ENCODE results near the gene TNNT2. TPM values are rescaled to one million over a fixed set of nuclear protein-coding genes. Genes with fewer than 3 reads are reported as not detected.

TNNT2 gene
- total RNA-seq, 1 donor from 2014 or later, result not detected

DNA sequence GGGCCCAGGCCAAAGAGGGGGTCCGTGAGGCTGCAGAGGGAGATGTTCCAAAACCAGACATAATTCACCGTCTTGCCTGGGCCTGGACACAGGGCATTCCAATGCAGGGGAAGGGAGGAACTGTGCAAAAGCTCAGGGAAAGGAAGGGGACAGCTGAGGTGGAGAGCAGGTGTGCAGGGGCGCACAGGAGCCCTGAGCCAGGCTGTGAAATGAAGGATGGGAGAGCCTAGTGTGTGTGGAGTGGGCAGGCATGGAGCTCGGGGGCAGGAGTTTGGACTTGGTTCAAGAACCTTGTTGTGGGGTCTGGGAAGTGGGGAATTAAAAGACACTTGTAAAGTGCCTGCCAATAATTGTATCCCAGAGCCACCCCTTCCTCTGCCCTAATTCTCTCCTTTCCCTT lies 41.8 kb upstream of the TNNT2 start:
- Mint-ChIP-seq H3K36me3 (ENCODE audit: unreplicated experiment) (peaks cover 15% of the 10 kb centered on the region), H3K4me1 (ENCODE audit: low read depth, unreplicated experiment) (peaks cover 26% of the 10 kb centered on the region), H3K4me3 (ENCODE audit: unreplicated experiment) (no peak overlapping the region), H3K9me3 (ENCODE audit: unreplicated experiment) (peaks cover 9% of the 10 kb centered on the region), H3K27ac (ENCODE audit: unreplicated experiment) (no peak overlapping the region), H3K27me3 (ENCODE audit: unreplicated experiment) (peaks cover 10% of the 10 kb centered on the region)
- DNase-seq, result no peak
- TF ChIP-seq, protein P1, sequence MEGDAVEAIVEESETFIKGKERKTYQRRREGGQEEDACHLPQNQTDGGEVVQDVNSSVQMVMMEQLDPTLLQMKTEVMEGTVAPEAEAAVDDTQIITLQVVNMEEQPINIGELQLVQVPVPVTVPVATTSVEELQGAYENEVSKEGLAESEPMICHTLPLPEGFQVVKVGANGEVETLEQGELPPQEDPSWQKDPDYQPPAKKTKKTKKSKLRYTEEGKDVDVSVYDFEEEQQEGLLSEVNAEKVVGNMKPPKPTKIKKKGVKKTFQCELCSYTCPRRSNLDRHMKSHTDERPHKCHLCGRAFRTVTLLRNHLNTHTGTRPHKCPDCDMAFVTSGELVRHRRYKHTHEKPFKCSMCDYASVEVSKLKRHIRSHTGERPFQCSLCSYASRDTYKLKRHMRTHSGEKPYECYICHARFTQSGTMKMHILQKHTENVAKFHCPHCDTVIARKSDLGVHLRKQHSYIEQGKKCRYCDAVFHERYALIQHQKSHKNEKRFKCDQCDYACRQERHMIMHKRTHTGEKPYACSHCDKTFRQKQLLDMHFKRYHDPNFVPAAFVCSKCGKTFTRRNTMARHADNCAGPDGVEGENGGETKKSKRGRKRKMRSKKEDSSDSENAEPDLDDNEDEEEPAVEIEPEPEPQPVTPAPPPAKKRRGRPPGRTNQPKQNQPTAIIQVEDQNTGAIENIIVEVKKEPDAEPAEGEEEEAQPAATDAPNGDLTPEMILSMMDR (IDR thresholded peaks at IDR 0.05; ENCODE audit: partially characterized antibody, unreplicated experiment), result no peak

DNA sequence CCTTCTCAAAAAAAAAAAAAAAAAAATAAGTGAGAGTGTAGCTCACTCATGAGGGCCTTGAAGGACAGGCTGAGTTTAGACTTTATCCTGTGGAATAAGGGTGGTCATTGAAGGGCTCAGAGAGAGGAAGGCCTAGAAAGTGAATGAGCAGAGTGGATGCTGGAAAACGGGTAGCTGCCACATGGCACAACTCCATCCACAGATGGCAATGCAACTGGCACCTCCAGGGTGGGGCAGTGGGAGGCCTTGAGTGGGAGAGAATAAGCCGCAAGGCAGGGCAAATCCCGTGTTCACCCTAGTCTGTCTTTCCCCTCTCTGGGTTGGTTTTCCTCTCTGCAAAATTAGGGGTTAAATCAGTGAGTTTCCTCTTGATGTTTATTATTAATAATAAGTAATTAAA lies 41.0 kb upstream of the TNNT2 start:
- peaks cover 10% of the 10 kb centered on the region for H3K27me3 Mint-ChIP-seq (ENCODE audit: unreplicated experiment)
- peaks cover 9% of the 10 kb centered on the region for H3K9me3 Mint-ChIP-seq (ENCODE audit: unreplicated experiment)
- TF ChIP-seq, protein P1 (IDR thresholded peaks at IDR 0.05; ENCODE audit: partially characterized antibody, unreplicated experiment), result no peak
- H3K4me3 Mint-ChIP-seq (ENCODE audit: unreplicated experiment), result no peak overlapping the region
- peaks cover 26% of the 10 kb centered on the region for H3K4me1 Mint-ChIP-seq (ENCODE audit: low read depth, unreplicated experiment)
- H3K27ac Mint-ChIP-seq (ENCODE audit: unreplicated experiment), result no peak overlapping the region
- peaks cover 15% of the 10 kb centered on the region for H3K36me3 Mint-ChIP-seq (ENCODE audit: unreplicated experiment)
- DNase-seq, result no peak

DNA sequence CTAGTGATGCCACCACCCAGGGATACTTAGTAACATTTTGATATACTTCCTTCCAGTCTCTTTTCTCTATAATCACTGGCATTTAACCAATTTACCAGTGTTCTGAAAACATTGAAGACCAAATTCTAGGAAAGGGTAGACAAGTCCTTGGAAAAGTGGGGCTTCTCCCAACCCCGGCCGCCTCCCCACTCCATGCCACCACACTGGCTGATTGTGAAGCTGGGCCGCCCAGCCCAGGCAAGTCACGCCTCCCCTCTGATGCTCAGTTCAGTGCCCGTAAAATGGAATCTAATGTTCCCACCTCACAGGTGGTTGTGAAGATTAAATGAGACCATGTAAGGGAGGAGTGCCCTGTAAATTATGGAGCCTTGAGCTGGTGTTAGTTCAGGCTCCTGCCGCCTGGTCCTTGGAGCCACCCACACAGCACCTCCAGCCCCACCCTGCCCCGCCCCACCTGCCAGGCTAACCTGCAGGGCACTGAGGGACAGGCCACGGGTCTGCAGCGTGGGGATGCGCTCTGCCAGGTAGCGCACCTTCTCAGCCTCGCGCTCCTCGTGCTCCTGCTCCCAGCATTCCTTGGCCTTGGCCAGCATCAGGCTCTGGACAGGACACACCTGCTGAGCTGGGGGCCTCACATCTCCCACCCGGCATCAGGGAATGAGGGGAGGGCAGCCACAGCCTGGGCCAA lies 36.7 kb upstream of the TNNT2 start:
- H3K4me3 Mint-ChIP-seq (ENCODE audit: unreplicated experiment), result no peak overlapping the region
- H3K27me3 Mint-ChIP-seq (ENCODE audit: unreplicated experiment), result peaks cover 8% of the 10 kb centered on the region
- no peaks in the 10 kb centered on the region for H3K4me1 Mint-ChIP-seq (ENCODE audit: low read depth, unreplicated experiment)
- no peak overlapping the region for H3K27ac Mint-ChIP-seq (ENCODE audit: unreplicated experiment)
- no peak for DNase-seq
- peaks cover 6% of the 10 kb centered on the region for H3K9me3 Mint-ChIP-seq (ENCODE audit: unreplicated experiment)
- peaks cover 20% of the 10 kb centered on the region for H3K36me3 Mint-ChIP-seq (ENCODE audit: unreplicated experiment)
- TF ChIP-seq, protein P1 (IDR thresholded peaks at IDR 0.05; ENCODE audit: partially characterized antibody, unreplicated experiment), result no peak

DNA sequence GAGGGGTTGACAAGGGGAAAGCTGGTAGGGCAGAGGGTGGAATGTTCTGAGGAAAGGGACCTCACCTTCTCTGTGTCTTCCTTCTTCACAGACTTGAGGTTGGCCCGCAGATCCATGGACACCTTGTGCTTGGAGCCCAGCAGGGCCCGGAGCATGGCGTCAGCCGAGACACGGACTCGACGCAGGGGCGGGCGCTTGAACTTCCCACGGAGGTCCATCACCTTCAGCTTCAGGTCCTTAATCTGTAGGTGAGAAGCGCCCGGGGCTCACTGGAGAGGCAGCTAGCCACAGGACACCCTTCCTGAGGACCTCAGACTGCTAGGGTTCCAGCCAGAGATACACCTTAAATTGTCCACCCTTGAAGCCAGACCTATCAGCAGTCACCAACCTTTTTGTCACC lies 33.8 kb upstream of the TNNT2 start:
- peaks cover 8% of the 10 kb centered on the region for H3K9me3 Mint-ChIP-seq (ENCODE audit: unreplicated experiment)
- no peak overlapping the region for H3K27ac Mint-ChIP-seq (ENCODE audit: unreplicated experiment)
- no peak for DNase-seq
- peaks cover 17% of the 10 kb centered on the region for H3K36me3 Mint-ChIP-seq (ENCODE audit: unreplicated experiment)
- peaks cover 5% of the 10 kb centered on the region for H3K27me3 Mint-ChIP-seq (ENCODE audit: unreplicated experiment)
- no peaks in the 10 kb centered on the region for H3K4me1 Mint-ChIP-seq (ENCODE audit: low read depth, unreplicated experiment)
- no peak overlapping the region for H3K4me3 Mint-ChIP-seq (ENCODE audit: unreplicated experiment)
- TF ChIP-seq, protein P1 (IDR thresholded peaks at IDR 0.05; ENCODE audit: partially characterized antibody, unreplicated experiment), result no peak

DNA sequence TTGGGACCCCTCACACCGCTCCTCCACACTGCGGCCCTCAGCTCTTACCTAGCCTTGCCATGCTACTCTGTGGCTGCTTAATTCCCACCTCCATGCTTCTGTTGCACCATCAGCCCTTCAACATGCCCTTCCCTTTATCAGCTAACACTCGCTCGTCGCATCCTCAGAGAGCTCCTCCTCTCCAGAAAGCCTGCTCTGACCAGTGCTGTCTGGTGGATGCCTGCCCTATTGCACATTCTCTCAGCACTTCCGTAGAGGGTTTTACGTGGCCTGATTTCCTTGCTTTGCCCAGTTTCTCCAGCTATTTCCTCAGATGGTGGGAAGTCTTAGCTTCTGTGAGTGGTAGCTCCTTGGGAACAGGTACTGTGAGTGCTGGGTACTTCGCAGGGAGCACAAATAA lies 32.0 kb upstream of the TNNT2 start:
- no peak overlapping the region for H3K4me3 Mint-ChIP-seq (ENCODE audit: unreplicated experiment)
- TF ChIP-seq, protein P1 (IDR thresholded peaks at IDR 0.05; ENCODE audit: partially characterized antibody, unreplicated experiment), result no peak
- peaks cover 6% of the 10 kb centered on the region for H3K36me3 Mint-ChIP-seq (ENCODE audit: unreplicated experiment)
- no peaks in the 10 kb centered on the region for H3K4me1 Mint-ChIP-seq (ENCODE audit: low read depth, unreplicated experiment)
- no peak overlapping the region for H3K27ac Mint-ChIP-seq (ENCODE audit: unreplicated experiment)
- H3K27me3 Mint-ChIP-seq (ENCODE audit: unreplicated experiment), result peaks cover 3% of the 10 kb centered on the region
- peaks cover 6% of the 10 kb centered on the region for H3K9me3 Mint-ChIP-seq (ENCODE audit: unreplicated experiment)
- no peak for DNase-seq

Data from glutamatergic neuron (in vitro differentiated cells).